HG03097 (cell line): ENCODE data around the gene GPATCH3.
"Not testable (repeated sequence)": the region's sequence is repeated elsewhere in the genome, so short reads cannot be mapped to it uniquely, and the experiment has no call there.

Experiments
- ATAC-seq: cut with Tn5 transposase; IDR thresholded peaks from one replicate; pipeline ENCODE4 v1.9.1; 2021; ENCODE audit not compliant: unreplicated experiment, low FRiP score

Gene GPATCH3

GRCh38 chr1:26848941-26849774 is 51.1 kb downstream of the GPATCH3 start:
- no peak for ATAC-seq

- no peak for ATAC-seq
These were observed 51.8 kb downstream of the GPATCH3 start for GRCh38 chr1:26848499-26848898.

GRCh38 chr1:26847826-26848225 is 52.4 kb downstream of the GPATCH3 start:
- ATAC-seq, result not testable (repeated sequence)

- no peak for ATAC-seq
These were observed 55.7 kb downstream of the GPATCH3 start for GRCh38 chr1:26844424-26845196.
